ENCODE data around the gene CDH11.

- TF ChIP-seq CTCF (conservative IDR thresholded peaks at IDR 0.05; ENCODE audit: low read length), result no peak
- no peak for TF ChIP-seq EZH2phosphoT487 (IDR thresholded peaks at IDR 0.05; ENCODE audit: borderline replicate concordance, low read depth, low read length)
These were observed 5.6 kb downstream of the CDH11 start for GRCh38 chr16:65116216-65116615.

All from OCI-LY7 (cell line).